GM21423 (cell line): ENCODE data around the gene MRPL14.

Source experiments
- ATAC-seq: cut with Tn5 transposase; IDR thresholded peaks from one replicate; pipeline ENCODE4 v1.9.1; 2021; ENCODE audit warnings: mild to moderate bottlenecking, moderate library complexity; ENCODE audit not compliant: unreplicated experiment

MRPL14 gene

DNA sequence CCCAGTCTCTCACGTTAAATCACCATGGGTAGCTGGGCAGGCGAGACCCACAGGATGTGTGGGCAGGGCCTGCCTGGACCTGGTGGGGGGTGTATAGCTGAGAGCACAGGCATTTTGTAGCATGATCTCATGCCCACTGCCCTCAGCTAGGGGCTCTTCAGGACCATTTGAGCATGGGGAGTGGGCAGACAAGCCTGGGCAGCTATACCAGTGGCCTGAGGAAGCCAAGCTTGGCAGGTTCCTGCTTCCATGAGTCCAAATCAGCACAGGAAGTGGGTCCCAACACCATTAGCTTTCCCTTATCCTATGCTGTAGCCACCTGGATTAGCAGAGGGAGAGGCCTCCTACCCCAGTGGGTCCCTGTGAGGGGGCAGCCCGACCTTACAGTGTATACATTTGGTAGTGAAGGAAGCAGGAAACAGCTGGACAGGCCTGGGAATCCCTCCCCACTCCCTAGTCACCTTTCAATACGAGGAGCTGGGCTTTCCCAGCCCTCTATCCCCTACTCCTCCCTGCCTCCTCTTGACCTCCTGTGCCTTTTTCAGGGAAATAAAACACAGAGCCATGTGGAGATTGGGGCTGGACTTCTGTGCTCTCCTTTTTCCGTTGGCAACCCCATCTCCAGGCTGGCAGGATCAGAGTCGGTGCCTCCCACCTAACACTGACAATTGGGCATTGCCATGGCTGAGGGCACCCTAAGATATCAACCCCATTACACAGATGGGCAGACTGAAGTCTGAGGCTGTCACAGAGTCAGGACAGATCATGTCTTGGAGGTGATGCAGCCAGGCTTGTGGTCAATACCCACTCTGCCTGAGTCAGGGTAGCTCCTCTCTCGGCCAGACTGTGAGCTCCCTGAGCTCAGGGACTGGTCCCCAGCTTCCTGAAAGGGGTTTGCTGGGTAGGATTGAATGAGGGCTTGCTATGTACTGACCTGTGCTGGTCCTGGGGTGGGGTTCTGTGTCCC lies 59.8 kb downstream of the MRPL14 start:
- no peak for ATAC-seq

GRCh38 chr6:44066394-44067172 lies 60.7 kb downstream of the MRPL14 start:
- no peak for ATAC-seq

DNA sequence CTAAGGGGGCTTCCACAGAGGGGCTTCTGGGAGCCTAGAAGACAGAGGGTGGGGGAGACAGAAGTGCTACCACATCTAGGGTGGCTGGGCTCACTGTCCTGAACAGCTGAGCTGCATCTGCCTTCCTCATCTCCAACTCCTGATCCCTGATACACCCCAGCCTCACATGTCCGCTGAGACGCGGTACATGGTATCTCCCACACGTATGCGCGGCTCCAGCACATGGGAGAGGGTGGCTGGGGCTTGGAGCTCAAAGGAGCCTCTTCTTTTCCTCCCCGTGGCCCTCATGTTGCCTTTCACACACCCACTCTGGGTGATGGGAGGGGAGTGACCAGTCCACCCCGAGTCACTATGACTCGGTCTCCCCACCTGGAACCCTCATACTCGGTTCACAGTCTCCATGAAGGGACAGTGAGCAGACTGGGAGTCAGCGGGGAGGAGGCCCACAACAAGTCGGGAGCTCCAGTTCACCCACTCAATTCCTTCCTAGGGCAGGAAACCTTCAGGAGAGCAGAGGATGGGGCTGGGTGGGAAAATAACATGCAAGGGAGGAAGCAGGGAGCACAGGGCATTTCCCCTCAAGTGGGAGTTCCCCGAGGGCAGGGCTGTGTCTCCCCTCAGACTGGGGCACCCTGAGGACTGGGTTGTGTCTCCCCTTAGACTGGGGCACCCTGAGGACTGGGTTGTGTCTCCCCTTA lies 61.7 kb downstream of the MRPL14 start:
- ATAC-seq = no peak

DNA sequence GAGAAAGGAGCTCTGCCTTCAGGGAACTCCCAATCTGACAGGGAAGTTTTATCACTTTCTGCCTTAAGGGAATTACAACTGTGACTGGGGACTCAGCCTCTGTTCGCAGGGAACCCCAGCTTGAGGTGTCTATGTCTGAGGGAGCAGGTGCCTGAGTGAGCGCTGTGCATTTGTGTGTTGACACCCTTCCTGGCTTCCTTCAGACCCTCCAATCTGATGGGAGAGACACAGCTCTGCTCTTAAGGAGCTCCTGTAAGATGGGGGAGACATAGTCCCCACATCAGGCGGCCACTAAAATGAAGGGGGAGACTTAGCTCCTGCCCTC lies 62.3 kb downstream of the MRPL14 start:
- no peak for ATAC-seq

GRCh38 chr6:44064089-44064947 lies 62.9 kb downstream of the MRPL14 start:
- no peak for ATAC-seq

DNA sequence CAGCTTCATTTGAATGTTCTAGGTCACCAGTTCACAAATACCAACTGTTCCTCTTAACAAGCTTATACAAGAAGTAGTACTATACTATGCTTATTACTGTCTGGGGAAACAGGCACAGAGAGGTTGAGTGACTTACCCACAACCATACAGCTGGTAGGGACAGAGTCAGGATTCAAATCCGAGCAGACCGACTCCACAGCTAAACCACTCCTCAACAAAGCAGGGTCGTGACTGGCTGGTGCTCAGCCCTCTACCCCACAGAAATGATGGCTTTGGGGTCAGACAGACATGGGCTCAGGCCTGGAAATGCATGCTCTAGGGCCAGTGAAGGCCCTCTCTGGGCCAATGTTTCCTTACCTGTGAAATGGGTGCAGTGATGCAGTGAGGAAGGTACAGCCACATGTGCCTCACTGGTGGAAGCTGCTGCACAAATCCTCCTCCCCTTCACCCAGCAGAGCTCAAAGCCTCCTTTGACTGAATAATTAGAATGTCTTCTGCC lies 63.6 kb downstream of the MRPL14 start:
- no peak for ATAC-seq
